SK-N-SH (cell line): ENCODE results near the gene TTC36. TPM values are rescaled to one million over a fixed set of nuclear protein-coding genes. Genes with fewer than 3 reads are reported as not detected.
A peak's percentile ranks its signal among the peaks of the same experiment; 100 is the strongest.

Experiments
- CTCF ChIA-PET: fragments of 300-600, 350-600 bp; formaldehyde crosslinking; extraction: SDS; loops from one replicate; lab custom pipeline; 2021; lab: Yijun Ruan, JAX
- POLR2A ChIA-PET: fragments of 350-600 bp; sonication (Branson Sonifier 250); formaldehyde crosslinking; extraction: SDS; loops from one replicate; lab custom pipeline; 2020; ENCODE audit warnings: antibody characterized with exemption, inconsistent platforms; lab: Yijun Ruan, JAX
- DNase-seq: peaks from one replicate; pipeline ENCODE4 v3.0.0; 2012
- H2AFZ ChIP-seq: fragments of 200-600 bp; sonication (generic); 2 replicates; pipeline ENCODE4 v1.8.1; 2016; ENCODE audit warnings: antibody characterized with exemption, mild to moderate bottlenecking, low read depth
- H3F3A ChIP-seq: fragments of 200-600 bp; sonication (generic); replicated peaks from 2 replicates; pipeline ENCODE3; 2016; ENCODE audit warnings: antibody characterized with exemption, mild to moderate bottlenecking; ENCODE audit not compliant: insufficient read depth
- H3K27ac ChIP-seq, 2 experiments: fragments of 200-500 bp in 1 of 2; fragments of 200-600 bp in 1 of 2; sonication (Bioruptor generic) in 1 of 2; sonication (generic), shearing (Covaris generic) in 1 of 2; 2 replicates each; pipeline versions ENCODE4 v1.5.1 to v1.6.1; 2014 to 2016; ENCODE audit warnings: low read depth in 2 of 2, inconsistent platforms in 1 of 2, low read length in 1 of 2, mild to moderate bottlenecking in 1 of 2, mixed read lengths in 1 of 2
- H3K27me3 ChIP-seq: fragments of 200-600 bp; sonication (generic), shearing (Covaris generic); 2 replicates; pipeline ENCODE4 v1.6.1; 2016; ENCODE audit warnings: mixed run types; ENCODE audit not compliant: insufficient read depth
- H3K36me3 ChIP-seq, 2 experiments: fragments of 200-500 bp in 1 of 2; fragments of 200-600 bp in 1 of 2; sonication (Bioruptor generic) in 1 of 2; sonication (generic) in 1 of 2; replicated peaks in 1 of 2; 2 replicates each; pipeline versions ENCODE3 to v1.5.1; 2014 to 2016; ENCODE audit warnings: low read length in 1 of 2, mild to moderate bottlenecking in 1 of 2; ENCODE audit not compliant: insufficient read depth in 2 of 2, control insufficient read depth in 1 of 2
- H3K4me1 ChIP-seq, 2 experiments: fragments of 200-500 bp in 1 of 2; fragments of 200-600 bp in 1 of 2; sonication (Bioruptor generic) in 1 of 2; sonication (generic), shearing (Covaris generic) in 1 of 2; 2 replicates each; pipeline versions ENCODE4 v1.5.1 to v1.6.1; 2014 to 2016; ENCODE audit warnings: low read depth in 1 of 2, low read length in 1 of 2, mixed run types in 1 of 2; ENCODE audit not compliant: insufficient read depth in 2 of 2, control insufficient read depth in 1 of 2
- H3K4me2 ChIP-seq: fragments of 200-600 bp; sonication (generic), shearing (Covaris generic); 2 replicates; pipeline ENCODE4 v1.6.1; 2017; ENCODE audit warnings: mixed run types
- H3K4me3 ChIP-seq, 2 experiments: fragments of 200-500 bp in 1 of 2; fragments of 200-600 bp in 1 of 2; sonication (Bioruptor generic) in 1 of 2; sonication (generic), shearing (Covaris generic) in 1 of 2; 2 replicates each; pipeline versions ENCODE4 v1.5.1 to v1.8.1; 2014 to 2016; ENCODE audit warnings: low read depth in 2 of 2, inconsistent platforms in 1 of 2, low read length in 1 of 2, mild to moderate bottlenecking in 1 of 2, mixed read lengths in 1 of 2, moderate library complexity in 1 of 2
- H3K79me2 ChIP-seq: fragments of 200-600 bp; sonication (generic); 2 replicates; pipeline ENCODE4 v1.8.1; 2017; ENCODE audit warnings: mild to moderate bottlenecking; ENCODE audit not compliant: insufficient read depth
- H3K9ac ChIP-seq: fragments of 200-600 bp; sonication (generic); 2 replicates; pipeline ENCODE4 v1.6.1; 2017; ENCODE audit warnings: mixed run types
- H3K9me2 ChIP-seq: fragments of 200-600 bp; sonication (generic); 2 replicates; pipeline ENCODE4 v1.6.1; 2017; ENCODE audit warnings: mixed run types
- H3K9me3 ChIP-seq: fragments of 200-600 bp; sonication (generic); 2 replicates; pipeline ENCODE4 v1.6.1; 2017; ENCODE audit warnings: mixed run types, mild to moderate bottlenecking, moderate library complexity
- H4K20me1 ChIP-seq: fragments of 200-600 bp; sonication (generic); 2 replicates; pipeline ENCODE4 v1.6.1; 2017; ENCODE audit warnings: mild to moderate bottlenecking, mixed run types; ENCODE audit not compliant: insufficient read depth
- EP300 ChIP-seq, 2 experiments: IDR thresholded peaks; 2 replicates each; pipeline versions ENCODE4 v1.4.0 to v1.6.1; 2012; ENCODE audit warnings: borderline replicate concordance in 1 of 2, low read depth in 1 of 2, low read length in 1 of 2
- EZH2phosphoT487 ChIP-seq: fragments of 200-600 bp; sonication (generic); IDR thresholded peaks from 2 replicates; pipeline ENCODE4 v1.6.1; 2017; ENCODE audit warnings: low read depth, mixed run types, mild to moderate bottlenecking, antibody characterized with exemption, moderate library complexity, borderline replicate concordance
- FOSL2 ChIP-seq: IDR thresholded peaks from 2 replicates; pipeline ENCODE4 v1.4.0; 2012; ENCODE audit warnings: low read depth, mild to moderate bottlenecking, moderate library complexity, borderline replicate concordance
- FOXJ3 ChIP-seq: sonication (generic); formaldehyde crosslinking; IDR thresholded peaks from 2 replicates; pipeline ENCODE4 v1.5.1; 2020; ENCODE audit warnings: mild to moderate bottlenecking, missing genetic modification reagents
- FOXM1 ChIP-seq: IDR thresholded peaks from 2 replicates; pipeline ENCODE4 v1.4.0; 2012; ENCODE audit warnings: low read depth, mild to moderate bottlenecking
- GABPA ChIP-seq: IDR thresholded peaks from 2 replicates; pipeline ENCODE4 v1.4.0; 2012; ENCODE audit warnings: low read depth, mild to moderate bottlenecking
- GATA2 ChIP-seq: sonication (generic); formaldehyde crosslinking; IDR thresholded peaks from 2 replicates; pipeline ENCODE4 v1.5.0; 2020; ENCODE audit warnings: mild to moderate bottlenecking, missing genetic modification reagents
- JUND ChIP-seq: IDR thresholded peaks from 2 replicates; pipeline ENCODE4 v1.4.0; 2012
- NFIC ChIP-seq: IDR thresholded peaks from 2 replicates; pipeline ENCODE4 v1.4.0; 2012; ENCODE audit warnings: borderline replicate concordance
- NRF1 ChIP-seq: IDR thresholded peaks from 2 replicates; pipeline ENCODE4 v1.6.1; 2012; ENCODE audit warnings: low read depth, mild to moderate bottlenecking, low read length
- RAD21 ChIP-seq: IDR thresholded peaks from 2 replicates; pipeline ENCODE4 v1.6.1; 2012; ENCODE audit warnings: mild to moderate bottlenecking, low read length
- RFX5 ChIP-seq: IDR thresholded peaks from 2 replicates; pipeline ENCODE4 v1.6.1; 2012; ENCODE audit warnings: mild to moderate bottlenecking, improper control_type of control experiment, low read length
- SIN3A ChIP-seq: IDR thresholded peaks from 2 replicates; pipeline ENCODE4 v1.6.1; 2012; ENCODE audit warnings: low read depth, mild to moderate bottlenecking, low read length, moderate library complexity, borderline replicate concordance
- SMC3 ChIP-seq: IDR thresholded peaks from 2 replicates; pipeline ENCODE4 v1.6.1; 2012; ENCODE audit warnings: low read depth, low read length, improper control_type of control experiment
- TAF1 ChIP-seq: IDR thresholded peaks from 2 replicates; pipeline ENCODE4 v1.6.1; 2012; ENCODE audit warnings: low read depth, mild to moderate bottlenecking, low read length, moderate library complexity, borderline replicate concordance
- TEAD4 ChIP-seq: IDR thresholded peaks from 2 replicates; pipeline ENCODE4 v1.4.0; 2012; ENCODE audit warnings: mild to moderate bottlenecking, borderline replicate concordance; ENCODE audit not compliant: insufficient read depth
- WGBS: methylation state at CpG from one replicate; pipeline ENCODE4 v1.1.6; 2017; ENCODE audit warnings: low lambda C conversion rate; 5-methylcytosine and 5-hydroxymethylcytosine counted together
- polyA plus RNA-seq, 3 experiments: library from polyadenylated mRNA; depleted of rRNA; stranded (reverse); fragments of >200 nt; gene quantifications; 2 replicates each; pipeline ENCODE4 v1.2.3, GENCODE V29; 2012
- TF ChIP-seq, protein P1 (sequence below): IDR thresholded peaks from 2 replicates; pipeline ENCODE4 v1.4.0; 2012; ENCODE audit warnings: low read depth, borderline replicate concordance
- TF ChIP-seq, protein P2 (sequence below): fragments of 200-600 bp; sonication (generic); IDR thresholded peaks from 2 replicates; pipeline ENCODE4 v1.6.1; 2017; ENCODE audit warnings: antibody characterized with exemption, mild to moderate bottlenecking, moderate library complexity
- TF ChIP-seq, protein P3 (sequence below): IDR thresholded peaks from 2 replicates; pipeline ENCODE4 v1.6.1; 2012; ENCODE audit warnings: mild to moderate bottlenecking, low read depth, low read length, moderate library complexity

TTC36 gene
- polyA plus RNA-seq, 1 of the 3 experiments (the other 2 are of a cell fraction): 0.18 TPM

DNA sequence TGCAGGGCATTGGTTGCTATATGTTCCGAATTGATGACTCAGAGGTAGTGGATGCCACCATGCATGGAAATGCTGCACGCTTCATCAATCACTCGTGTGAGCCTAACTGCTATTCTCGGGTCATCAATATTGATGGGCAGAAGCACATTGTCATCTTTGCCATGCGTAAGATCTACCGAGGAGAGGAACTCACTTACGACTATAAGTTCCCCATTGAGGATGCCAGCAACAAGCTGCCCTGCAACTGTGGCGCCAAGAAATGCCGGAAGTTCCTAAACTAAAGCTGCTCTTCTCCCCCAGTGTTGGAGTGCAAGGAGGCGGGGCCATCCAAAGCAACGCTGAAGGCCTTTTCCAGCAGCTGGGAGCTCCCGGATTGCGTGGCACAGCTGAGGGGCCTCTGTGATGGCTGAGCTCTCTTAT is 5.4 kb upstream of the TTC36 start:
- POLR2A ChIA-PET: no interaction called here
- TF ChIP-seq, protein P1, sequence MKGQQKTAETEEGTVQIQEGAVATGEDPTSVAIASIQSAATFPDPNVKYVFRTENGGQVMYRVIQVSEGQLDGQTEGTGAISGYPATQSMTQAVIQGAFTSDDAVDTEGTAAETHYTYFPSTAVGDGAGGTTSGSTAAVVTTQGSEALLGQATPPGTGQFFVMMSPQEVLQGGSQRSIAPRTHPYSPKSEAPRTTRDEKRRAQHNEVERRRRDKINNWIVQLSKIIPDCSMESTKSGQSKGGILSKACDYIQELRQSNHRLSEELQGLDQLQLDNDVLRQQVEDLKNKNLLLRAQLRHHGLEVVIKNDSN: no peak
- no peak for TF ChIP-seq JUND
- no peak for TF ChIP-seq FOSL2
- TF ChIP-seq GABPA: no peak
- TF ChIP-seq GATA2: no peak
- no peak for TF ChIP-seq TAF1
- no peak for TF ChIP-seq RFX5
- TF ChIP-seq NRF1: no peak
- no peak overlapping the region for H3K9ac ChIP-seq
- DNase-seq: no peak
- no peak overlapping the region for H3K4me3 ChIP-seq
- peaks cover 20% of the 10 kb centered on the region for H3F3A ChIP-seq
- no peaks in the 10 kb centered on the region for H3K27me3 ChIP-seq
- H3K36me3 ChIP-seq: peaks cover 71 to 82% of the 10 kb centered on the region in 2 experiments
- H4K20me1 ChIP-seq: no peaks in the 10 kb centered on the region
- H3K4me1 ChIP-seq: no peaks in the 10 kb centered on the region
- 96% methylated on average over 12 of the region's 13 CpGs for WGBS
- no peaks in the 10 kb centered on the region for H3K9me3 ChIP-seq
- H3K4me2 ChIP-seq: no peak overlapping the region
- H3K79me2 ChIP-seq: no peaks in the 10 kb centered on the region
- no peak overlapping the region for H2AFZ ChIP-seq
- H3K9me2 ChIP-seq: no peaks in the 10 kb centered on the region
- H3K27ac ChIP-seq: no peak overlapping the region
- CTCF ChIA-PET: interaction anchor here (1.0 to 1.1 kb wide), 2 partner anchors 8 to 33 kb away, joined by 3 read pairs; no protein-coding TSS in a partner anchor

DNA sequence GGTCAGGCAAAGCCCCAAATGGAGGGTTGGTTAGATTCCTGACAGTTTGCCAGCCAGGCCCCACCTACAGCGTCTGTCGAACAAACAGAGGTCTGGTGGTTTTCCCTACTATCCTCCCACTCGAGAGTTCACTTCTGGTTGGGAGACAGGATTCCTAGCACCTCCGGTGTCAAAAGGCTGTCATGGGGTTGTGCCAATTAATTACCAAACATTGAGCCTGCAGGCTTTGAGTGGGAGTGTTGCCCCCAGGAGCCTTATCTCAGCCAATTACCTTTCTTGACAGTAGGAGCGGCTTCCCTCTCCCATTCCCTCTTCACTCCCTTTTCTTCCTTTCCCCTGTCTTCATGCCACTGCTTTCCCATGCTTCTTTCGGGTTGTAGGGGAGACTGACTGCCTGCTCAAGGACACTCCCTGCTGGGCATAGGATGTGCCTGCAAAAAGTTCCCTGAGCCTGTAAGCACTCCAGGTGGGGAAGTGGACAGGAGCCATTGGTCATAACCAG is 4.7 kb upstream of the TTC36 start:
- Histone ChIP-seq H3K36me3 (peaks cover 69 to 89% of the 10 kb centered on the region in 2 experiments), H3K9me3 (no peaks in the 10 kb centered on the region), H3K27ac (no peak overlapping the region), H3K4me3 (no peak overlapping the region), H3K4me1 (no peaks in the 10 kb centered on the region; a peak in 1 of 4 replicates), H3F3A (peaks cover 23% of the 10 kb centered on the region), H3K79me2 (no peaks in the 10 kb centered on the region), H4K20me1 (no peaks in the 10 kb centered on the region), H3K9ac (no peak overlapping the region), H3K9me2 (no peaks in the 10 kb centered on the region), H2AFZ (no peak overlapping the region), H3K27me3 (no peaks in the 10 kb centered on the region), H3K4me2 (no peak overlapping the region)
- POLR2A ChIA-PET: no interaction called here
- 77% methylated on average over 4 of the region's 6 CpGs for WGBS
- peak; percentile 52 for DNase-seq
- TF ChIP-seq RAD21: peak; percentile 41
- TF ChIP-seq TAF1: no peak
- TF ChIP-seq, protein P2, sequence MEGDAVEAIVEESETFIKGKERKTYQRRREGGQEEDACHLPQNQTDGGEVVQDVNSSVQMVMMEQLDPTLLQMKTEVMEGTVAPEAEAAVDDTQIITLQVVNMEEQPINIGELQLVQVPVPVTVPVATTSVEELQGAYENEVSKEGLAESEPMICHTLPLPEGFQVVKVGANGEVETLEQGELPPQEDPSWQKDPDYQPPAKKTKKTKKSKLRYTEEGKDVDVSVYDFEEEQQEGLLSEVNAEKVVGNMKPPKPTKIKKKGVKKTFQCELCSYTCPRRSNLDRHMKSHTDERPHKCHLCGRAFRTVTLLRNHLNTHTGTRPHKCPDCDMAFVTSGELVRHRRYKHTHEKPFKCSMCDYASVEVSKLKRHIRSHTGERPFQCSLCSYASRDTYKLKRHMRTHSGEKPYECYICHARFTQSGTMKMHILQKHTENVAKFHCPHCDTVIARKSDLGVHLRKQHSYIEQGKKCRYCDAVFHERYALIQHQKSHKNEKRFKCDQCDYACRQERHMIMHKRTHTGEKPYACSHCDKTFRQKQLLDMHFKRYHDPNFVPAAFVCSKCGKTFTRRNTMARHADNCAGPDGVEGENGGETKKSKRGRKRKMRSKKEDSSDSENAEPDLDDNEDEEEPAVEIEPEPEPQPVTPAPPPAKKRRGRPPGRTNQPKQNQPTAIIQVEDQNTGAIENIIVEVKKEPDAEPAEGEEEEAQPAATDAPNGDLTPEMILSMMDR: peak; percentile 47
- no peak for TF ChIP-seq TEAD4
- no peak for TF ChIP-seq FOXJ3 (CRISPR knock-in tag)
- no peak for TF ChIP-seq SIN3A
- TF ChIP-seq, protein P3, sequence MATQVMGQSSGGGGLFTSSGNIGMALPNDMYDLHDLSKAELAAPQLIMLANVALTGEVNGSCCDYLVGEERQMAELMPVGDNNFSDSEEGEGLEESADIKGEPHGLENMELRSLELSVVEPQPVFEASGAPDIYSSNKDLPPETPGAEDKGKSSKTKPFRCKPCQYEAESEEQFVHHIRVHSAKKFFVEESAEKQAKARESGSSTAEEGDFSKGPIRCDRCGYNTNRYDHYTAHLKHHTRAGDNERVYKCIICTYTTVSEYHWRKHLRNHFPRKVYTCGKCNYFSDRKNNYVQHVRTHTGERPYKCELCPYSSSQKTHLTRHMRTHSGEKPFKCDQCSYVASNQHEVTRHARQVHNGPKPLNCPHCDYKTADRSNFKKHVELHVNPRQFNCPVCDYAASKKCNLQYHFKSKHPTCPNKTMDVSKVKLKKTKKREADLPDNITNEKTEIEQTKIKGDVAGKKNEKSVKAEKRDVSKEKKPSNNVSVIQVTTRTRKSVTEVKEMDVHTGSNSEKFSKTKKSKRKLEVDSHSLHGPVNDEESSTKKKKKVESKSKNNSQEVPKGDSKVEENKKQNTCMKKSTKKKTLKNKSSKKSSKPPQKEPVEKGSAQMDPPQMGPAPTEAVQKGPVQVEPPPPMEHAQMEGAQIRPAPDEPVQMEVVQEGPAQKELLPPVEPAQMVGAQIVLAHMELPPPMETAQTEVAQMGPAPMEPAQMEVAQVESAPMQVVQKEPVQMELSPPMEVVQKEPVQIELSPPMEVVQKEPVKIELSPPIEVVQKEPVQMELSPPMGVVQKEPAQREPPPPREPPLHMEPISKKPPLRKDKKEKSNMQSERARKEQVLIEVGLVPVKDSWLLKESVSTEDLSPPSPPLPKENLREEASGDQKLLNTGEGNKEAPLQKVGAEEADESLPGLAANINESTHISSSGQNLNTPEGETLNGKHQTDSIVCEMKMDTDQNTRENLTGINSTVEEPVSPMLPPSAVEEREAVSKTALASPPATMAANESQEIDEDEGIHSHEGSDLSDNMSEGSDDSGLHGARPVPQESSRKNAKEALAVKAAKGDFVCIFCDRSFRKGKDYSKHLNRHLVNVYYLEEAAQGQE: no peak
- no peak for TF ChIP-seq NFIC
- TF ChIP-seq EP300 (IDR thresholded peaks at IDR 0.05; ENCODE audit: borderline replicate concordance in 1 of 2, low read depth in 1 of 2, low read length in 1 of 2): no peak
- no peak for TF ChIP-seq GATA2
- peak; percentile 21; the same call in 1 of the 2 replicates for TF ChIP-seq SMC3
- no peak for TF ChIP-seq FOXM1
- no peak for TF ChIP-seq EZH2phosphoT487
- CTCF ChIA-PET: interaction anchor here (1.0 to 1.4 kb wide), 3 partner anchors 7 to 34 kb away, joined by 3 to 5 read pairs (median 3); no protein-coding TSS in a partner anchor
